Endodermal cell (in vitro differentiated cells): Measurements from ENCODE around the gene AKR1C4. TPM values are rescaled to one million over a fixed set of nuclear protein-coding genes. Genes with fewer than 3 reads are reported as not detected.
"Not testable (repeated sequence)": the region's sequence is repeated elsewhere in the genome, so short reads cannot be mapped to it uniquely, and the experiment has no call there.

Experiments used
- DNase-seq: peaks from one replicate; pipeline ENCODE4 v3.0.0-alpha.2; 2017
- H3K27ac ChIP-seq: 2 replicates; pipeline ENCODE4 v1.5.1; 2013; ENCODE audit warnings: mild to moderate bottlenecking, low read depth, low read length, moderate library complexity
- H3K27me3 ChIP-seq: 2 replicates; pipeline ENCODE4 v1.6.1; 2013; ENCODE audit warnings: mild to moderate bottlenecking, low read length, moderate library complexity; ENCODE audit not compliant: insufficient read depth, control insufficient read depth, poor library complexity, severe bottlenecking
- H3K36me3 ChIP-seq: 2 replicates; pipeline ENCODE4 v1.7.0; 2013; ENCODE audit warnings: mild to moderate bottlenecking, low read length, moderate library complexity; ENCODE audit not compliant: control insufficient read depth, insufficient read depth
- H3K4me1 ChIP-seq: one replicate; pipeline ENCODE4 v1.7.0; 2013; ENCODE audit warnings: low read length; ENCODE audit not compliant: control insufficient read depth, insufficient read depth
- H3K4me3 ChIP-seq: 2 replicates; pipeline ENCODE4 v1.5.1; 2013; ENCODE audit warnings: mild to moderate bottlenecking, low read length, moderate library complexity
- H3K9ac ChIP-seq: 2 replicates; pipeline ENCODE4 v1.6.1; 2013; ENCODE audit warnings: mild to moderate bottlenecking, low read length, moderate library complexity; ENCODE audit not compliant: poor library complexity, severe bottlenecking; ENCODE audit errors: extremely low read depth
- H3K9me3 ChIP-seq: 2 replicates; pipeline ENCODE4 v1.6.1; 2013; ENCODE audit warnings: mild to moderate bottlenecking, low read length, moderate library complexity; ENCODE audit not compliant: control insufficient read depth
- H3K27ac Mint-ChIP-seq: 2 replicates; pipeline ENCODE4 v1.8.0; 2020; ENCODE audit warnings: mixed read lengths
- H3K27me3 Mint-ChIP-seq: 2 replicates; pipeline ENCODE4 v1.8.0; 2021; ENCODE audit warnings: mild to moderate bottlenecking, mixed read lengths; ENCODE audit not compliant: insufficient read depth
- H3K36me3 Mint-ChIP-seq: 2 replicates; pipeline ENCODE4 v1.8.0; 2020; ENCODE audit warnings: low read depth, mixed read lengths
- H3K4me1 Mint-ChIP-seq: 2 replicates; pipeline ENCODE4 v1.8.0; 2020; ENCODE audit warnings: mixed read lengths
- H3K4me3 Mint-ChIP-seq: 2 replicates; pipeline ENCODE4 v1.8.0; 2020; ENCODE audit warnings: mild to moderate bottlenecking, moderate library complexity, mixed read lengths
- H3K9me3 Mint-ChIP-seq: 2 replicates; pipeline ENCODE4 v1.8.0; 2020; ENCODE audit warnings: mild to moderate bottlenecking, mixed read lengths
- WGBS, 2 experiments: methylation state at CpG; one replicate each; pipeline versions ENCODE4 v1.1.5 to v1.1.7; 2013; ENCODE audit warnings: missing lambda C conversion rate in 2 of 2, mixed read lengths in 1 of 2; ENCODE audit not compliant: insufficient coverage in 1 of 2, insufficient read length in 1 of 2; 5-methylcytosine and 5-hydroxymethylcytosine counted together
- total RNA-seq, 2 donors: library from RNA; stranded (reverse); fragmentation: NEBNext Ultra II Directional in 1 of 2; extraction: Animal tissue kit (Norgen Biotek cat#: 25700) in 1 of 2; gene quantifications; 2 replicates in 1 of 2; 3 replicates in 1 of 2; pipeline ENCODE4 v1.2.1, GENCODE V29; 2021
- TF ChIP-seq, protein P1 (sequence below): fragments of 200-600 bp; sonication (generic); conservative IDR thresholded peaks from 2 replicates; pipeline ENCODE4 v1.5.0; 2021; ENCODE audit warnings: antibody characterized with exemption, mild to moderate bottlenecking

AKR1C4 gene
- total RNA-seq, 2 donors from 2014 or later = not detected

DNA sequence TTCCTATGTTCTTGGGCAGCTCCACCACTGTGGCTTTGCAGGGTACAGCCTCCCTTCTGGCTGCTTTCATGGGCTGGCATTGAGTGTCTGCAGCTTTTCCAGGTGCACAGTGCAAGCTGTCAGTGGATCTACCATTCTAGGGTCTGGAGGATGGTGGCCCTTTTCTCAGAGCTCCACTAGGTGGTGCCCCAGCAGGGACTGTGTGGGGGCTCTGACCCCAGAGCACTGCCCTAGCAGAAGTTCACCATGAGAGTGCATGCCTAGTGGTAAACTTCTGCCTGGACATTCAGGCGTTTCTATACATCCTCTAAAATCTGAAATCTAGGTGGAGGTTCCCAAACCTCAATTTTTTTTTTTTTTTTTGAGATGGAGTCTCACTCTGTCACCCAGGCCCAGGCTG is 13.6 kb downstream of the AKR1C4 start:
- not testable (repeated sequence) for H3K4me1 Mint-ChIP-seq, H3K4me3 Mint-ChIP-seq
- H3K9me3 Mint-ChIP-seq = peaks cover 26% of the 10 kb centered on the region

DNA sequence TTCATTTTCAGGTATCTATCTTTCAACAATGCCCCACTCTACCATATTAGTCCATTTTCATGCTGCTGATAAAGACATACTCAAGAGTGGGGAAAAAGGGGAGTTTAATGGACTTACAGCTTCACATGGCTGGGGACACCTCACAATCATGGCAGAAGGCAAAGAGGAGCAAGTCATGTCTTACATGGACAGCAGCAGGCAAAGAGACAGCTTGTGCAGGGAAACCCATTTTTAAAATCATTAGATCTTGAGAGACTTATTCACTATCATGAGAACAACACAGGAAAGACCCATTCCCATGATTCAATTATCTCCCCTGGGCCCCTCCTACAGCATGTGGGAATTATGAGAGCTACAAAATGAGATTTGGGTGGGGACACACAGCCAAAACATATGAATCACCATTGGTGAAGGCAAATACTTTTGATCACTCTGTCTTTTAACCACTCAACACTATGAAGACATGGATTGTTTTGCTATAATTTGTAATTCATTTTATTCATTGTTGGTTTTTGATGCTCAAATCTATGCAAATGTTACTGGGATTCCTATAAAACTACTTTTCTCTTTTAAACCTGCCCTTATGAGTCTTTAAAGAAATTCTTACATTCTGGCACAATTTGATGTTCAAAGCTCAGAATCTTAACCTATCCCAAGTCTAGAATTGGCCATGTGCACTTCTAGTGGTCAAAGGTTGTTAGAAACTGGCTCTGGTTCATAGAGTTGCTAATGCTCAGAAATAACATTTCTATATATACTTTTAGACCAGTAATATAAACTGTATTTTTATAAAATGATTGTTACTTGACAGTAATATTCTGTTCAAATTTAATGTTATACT is 15.3 kb downstream of the AKR1C4 start:
- Histone ChIP-seq H3K4me1 (no peaks in the 10 kb centered on the region), H3K4me3 (no peak overlapping the region), H3K9ac (no peak overlapping the region), H3K27me3 (no peaks in the 10 kb centered on the region), H3K27ac (no peak overlapping the region), H3K36me3 (no peaks in the 10 kb centered on the region), H3K9me3 (peaks cover 6% of the 10 kb centered on the region)
- Mint-ChIP-seq H3K9me3 (peaks cover 30% of the 10 kb centered on the region), H3K27ac (no peak overlapping the region), H3K27me3 (no peaks in the 10 kb centered on the region), H3K4me3 (no peak overlapping the region), H3K4me1 (no peaks in the 10 kb centered on the region), H3K36me3 (no peaks in the 10 kb centered on the region)
- no peak for DNase-seq
- TF ChIP-seq, protein P1, sequence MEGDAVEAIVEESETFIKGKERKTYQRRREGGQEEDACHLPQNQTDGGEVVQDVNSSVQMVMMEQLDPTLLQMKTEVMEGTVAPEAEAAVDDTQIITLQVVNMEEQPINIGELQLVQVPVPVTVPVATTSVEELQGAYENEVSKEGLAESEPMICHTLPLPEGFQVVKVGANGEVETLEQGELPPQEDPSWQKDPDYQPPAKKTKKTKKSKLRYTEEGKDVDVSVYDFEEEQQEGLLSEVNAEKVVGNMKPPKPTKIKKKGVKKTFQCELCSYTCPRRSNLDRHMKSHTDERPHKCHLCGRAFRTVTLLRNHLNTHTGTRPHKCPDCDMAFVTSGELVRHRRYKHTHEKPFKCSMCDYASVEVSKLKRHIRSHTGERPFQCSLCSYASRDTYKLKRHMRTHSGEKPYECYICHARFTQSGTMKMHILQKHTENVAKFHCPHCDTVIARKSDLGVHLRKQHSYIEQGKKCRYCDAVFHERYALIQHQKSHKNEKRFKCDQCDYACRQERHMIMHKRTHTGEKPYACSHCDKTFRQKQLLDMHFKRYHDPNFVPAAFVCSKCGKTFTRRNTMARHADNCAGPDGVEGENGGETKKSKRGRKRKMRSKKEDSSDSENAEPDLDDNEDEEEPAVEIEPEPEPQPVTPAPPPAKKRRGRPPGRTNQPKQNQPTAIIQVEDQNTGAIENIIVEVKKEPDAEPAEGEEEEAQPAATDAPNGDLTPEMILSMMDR = no peak

More for the DNA sequence above, 13.6 kb downstream of the AKR1C4 start:
- not testable (repeated sequence) for H3K27me3 Mint-ChIP-seq, H3K4me3 ChIP-seq, H3K27ac Mint-ChIP-seq, H3K27ac ChIP-seq, H3K9ac ChIP-seq, H3K27me3 ChIP-seq, H3K4me1 ChIP-seq, H3K36me3 ChIP-seq, H3K9me3 ChIP-seq, H3K36me3 Mint-ChIP-seq
- TF ChIP-seq, protein P1 = peak; percentile 40
- 80 to 97% methylated on average over 1 of the region's 1 CpG for WGBS, 2 experiments
- peak; percentile 52 for DNase-seq

DNA sequence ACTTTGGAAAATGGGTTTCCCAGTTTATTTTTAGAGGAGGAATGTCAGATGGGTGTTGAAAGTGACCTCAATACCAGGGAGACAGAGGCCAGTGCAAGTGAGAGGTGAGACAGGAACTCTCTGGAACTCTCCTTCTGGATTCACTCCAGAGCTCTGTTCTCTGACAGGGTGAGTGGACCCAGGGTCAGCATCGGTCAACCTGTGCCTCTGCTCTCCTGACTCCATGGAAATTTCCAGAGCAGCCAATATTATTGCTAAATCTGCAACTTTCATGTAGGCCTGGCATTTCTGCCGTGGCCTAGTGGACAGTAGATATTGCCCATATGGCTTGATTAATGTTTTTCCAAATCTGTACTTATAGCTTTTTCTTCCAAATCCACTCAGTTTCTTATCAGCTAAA is 20.2 kb downstream of the AKR1C4 start:
- Histone ChIP-seq H3K9ac (no peak overlapping the region), H3K4me1 (no peaks in the 10 kb centered on the region), H3K27me3 (no peaks in the 10 kb centered on the region), H3K27ac (no peak overlapping the region), H3K9me3 (peaks cover 4% of the 10 kb centered on the region), H3K36me3 (no peaks in the 10 kb centered on the region), H3K4me3 (no peak overlapping the region)
- Mint-ChIP-seq H3K27me3 (no peaks in the 10 kb centered on the region), H3K4me3 (no peak overlapping the region), H3K9me3 (peaks cover 15% of the 10 kb centered on the region), H3K27ac (no peak overlapping the region), H3K4me1 (no peaks in the 10 kb centered on the region), H3K36me3 (no peaks in the 10 kb centered on the region)
- WGBS, 2 experiments = 50 to 67% methylated on average over 1 to 2 of the region's 2 CpGs
- TF ChIP-seq, protein P1 = no peak
- no peak for DNase-seq
